DND-41 (cell line): ENCODE data around the gene GINS2.

Experiments
- EZH2 ChIP-seq: IDR thresholded peaks from 3 replicates; pipeline ENCODE4 v1.6.1; 2012; ENCODE audit warnings: borderline replicate concordance, low read depth, mild to moderate bottlenecking, moderate library complexity, low read length, inconsistent platforms; ENCODE audit not compliant: severe bottlenecking
- TF ChIP-seq, protein P1 (sequence below): IDR thresholded peaks from 2 replicates; pipeline ENCODE4 v1.5.1; 2012; ENCODE audit warnings: borderline replicate concordance, low read length, moderate library complexity, mild to moderate bottlenecking; ENCODE audit not compliant: poor library complexity, severe bottlenecking; ENCODE audit errors: extremely low read depth

GRCh38 chr16:85657267-85657650 is 31.5 kb downstream of the GINS2 start:
- TF ChIP-seq, protein P1, sequence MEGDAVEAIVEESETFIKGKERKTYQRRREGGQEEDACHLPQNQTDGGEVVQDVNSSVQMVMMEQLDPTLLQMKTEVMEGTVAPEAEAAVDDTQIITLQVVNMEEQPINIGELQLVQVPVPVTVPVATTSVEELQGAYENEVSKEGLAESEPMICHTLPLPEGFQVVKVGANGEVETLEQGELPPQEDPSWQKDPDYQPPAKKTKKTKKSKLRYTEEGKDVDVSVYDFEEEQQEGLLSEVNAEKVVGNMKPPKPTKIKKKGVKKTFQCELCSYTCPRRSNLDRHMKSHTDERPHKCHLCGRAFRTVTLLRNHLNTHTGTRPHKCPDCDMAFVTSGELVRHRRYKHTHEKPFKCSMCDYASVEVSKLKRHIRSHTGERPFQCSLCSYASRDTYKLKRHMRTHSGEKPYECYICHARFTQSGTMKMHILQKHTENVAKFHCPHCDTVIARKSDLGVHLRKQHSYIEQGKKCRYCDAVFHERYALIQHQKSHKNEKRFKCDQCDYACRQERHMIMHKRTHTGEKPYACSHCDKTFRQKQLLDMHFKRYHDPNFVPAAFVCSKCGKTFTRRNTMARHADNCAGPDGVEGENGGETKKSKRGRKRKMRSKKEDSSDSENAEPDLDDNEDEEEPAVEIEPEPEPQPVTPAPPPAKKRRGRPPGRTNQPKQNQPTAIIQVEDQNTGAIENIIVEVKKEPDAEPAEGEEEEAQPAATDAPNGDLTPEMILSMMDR = no peak
- no peak for TF ChIP-seq EZH2
